ENCODE data around the gene GLRX3.
"Not testable (repeated sequence)": the region's sequence is repeated elsewhere in the genome, so short reads cannot be mapped to it uniquely, and the experiment has no call there.

Gene GLRX3

GRCh38 chr10:130190055-130190736 is 54.0 kb downstream of the GLRX3 start:
- peak; percentile 94 for DNase-seq

GRCh38 chr10:130190737-130191115 is 54.5 kb downstream of the GLRX3 start:
- DNase-seq: no peak

GRCh38 chr10:130191380-130191779 is 55.2 kb downstream of the GLRX3 start:
- no peak for DNase-seq

GRCh38 chr10:130192276-130192848 is 56.2 kb downstream of the GLRX3 start:
- no peak for DNase-seq

GRCh38 chr10:130193033-130193432 is 56.8 kb downstream of the GLRX3 start:
- no peak for DNase-seq

GRCh38 chr10:130193493-130194193 is 57.5 kb downstream of the GLRX3 start:
- no peak for DNase-seq

GRCh38 chr10:130194194-130194990 is 58.2 kb downstream of the GLRX3 start:
- no peak for DNase-seq

GRCh38 chr10:130194991-130195645 is 58.9 kb downstream of the GLRX3 start:
- DNase-seq: no peak

GRCh38 chr10:130195746-130196294 is 59.6 kb downstream of the GLRX3 start:
- no peak for DNase-seq

- DNase-seq: no peak
Measured at GRCh38 chr10:130196511-130197487, 60.6 kb downstream of the GLRX3 start.

GRCh38 chr10:130198651-130199050 is 62.5 kb downstream of the GLRX3 start:
- no peak for DNase-seq

GRCh38 chr10:130200179-130201042 is 64.2 kb downstream of the GLRX3 start:
- no peak for DNase-seq

- DNase-seq: no peak
Measured at GRCh38 chr10:130201043-130201380, 64.8 kb downstream of the GLRX3 start.

GRCh38 chr10:130202150-130202549 is 66.0 kb downstream of the GLRX3 start:
- DNase-seq: not testable (repeated sequence)

- no peak for DNase-seq
Measured at GRCh38 chr10:130202984-130203621, 66.9 kb downstream of the GLRX3 start.

GRCh38 chr10:130203626-130204025 is 67.4 kb downstream of the GLRX3 start:
- no peak for DNase-seq

GRCh38 chr10:130206216-130206737 is 70.1 kb downstream of the GLRX3 start:
- no peak for DNase-seq

- no peak for DNase-seq
Measured at GRCh38 chr10:130207205-130207604, 71.0 kb downstream of the GLRX3 start.

GRCh38 chr10:130208807-130209206 is 72.6 kb downstream of the GLRX3 start:
- no peak for DNase-seq

GRCh38 chr10:130212746-130213145 is 76.6 kb downstream of the GLRX3 start:
- DNase-seq: no peak
